ENCODE measurements around the gene CEP350. TPM values are rescaled to one million over a fixed set of nuclear protein-coding genes. Genes with fewer than 3 reads are reported as not detected.

The CEP350 gene
- total RNA-seq, 2 experiments from 2014 or later = 48.6 to 54.2 TPM

DNA sequence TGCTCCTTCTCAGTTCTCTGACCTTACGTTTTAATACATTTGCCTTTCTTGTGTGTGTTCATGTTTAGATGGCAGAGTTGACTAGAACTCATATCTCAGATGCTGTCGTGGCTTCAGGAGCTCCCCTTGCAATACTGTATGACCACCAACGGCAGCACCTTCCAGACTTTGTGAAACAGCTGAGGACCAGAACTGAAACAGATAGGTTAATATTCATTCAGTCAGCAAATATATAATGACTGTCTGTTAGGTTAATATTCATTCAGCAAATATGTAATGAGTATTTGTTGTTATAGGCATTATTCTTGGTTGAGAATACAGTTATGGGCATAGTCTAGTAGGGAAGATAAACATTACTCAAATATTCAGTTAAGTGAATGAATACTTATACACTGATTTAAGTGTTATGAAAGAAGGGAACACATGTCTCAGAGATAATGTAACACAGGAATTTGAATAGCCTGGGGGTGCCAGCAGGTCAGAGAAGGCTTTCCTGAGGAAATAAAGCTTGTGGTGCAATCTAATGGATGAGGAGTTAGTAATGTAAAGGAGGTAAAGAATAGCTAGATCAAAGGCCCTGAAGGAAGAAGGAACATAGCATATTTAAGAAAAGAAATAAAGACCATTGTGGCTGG lies 88.5 kb downstream of the CEP350 start:
- no peak overlapping the region for H3K4me3 ChIP-seq (ENCODE audit: low read depth, low read length, poor library complexity, severe bottlenecking)
- H3K4me2 ChIP-seq (ENCODE audit: low read length) = no peak overlapping the region
- H3K27ac ChIP-seq (ENCODE audit: low read depth, low read length, poor library complexity, severe bottlenecking) = no peak overlapping the region
- ChIA-PET CTCF (ENCODE audit: unreplicated experiment) (no interaction called here), POLR2A (interaction anchor here (0.6 kb wide), 1 partner anchor 13 kb away, joined by 3 read pairs; no protein-coding TSS in a partner anchor)
- no peaks in the 10 kb centered on the region for H3K4me1 ChIP-seq (ENCODE audit: insufficient read depth, low read length, poor library complexity, severe bottlenecking)
- no peak for DNase-seq (ENCODE audit: low spot score)
- intact Hi-C loops (cut with micrococcal nuclease; ENCODE audit: unreplicated experiment) = no loop called here
- H3K36me3 ChIP-seq (ENCODE audit: insufficient read depth, low read length) = peaks cover 72% of the 10 kb centered on the region
- no peak overlapping the region for H2AFZ ChIP-seq (ENCODE audit: low read length)
- H3K9me2 ChIP-seq (ENCODE audit: insufficient read depth, low read length) = no peaks in the 10 kb centered on the region
- no peaks in the 10 kb centered on the region for H3K79me2 ChIP-seq (ENCODE audit: insufficient read depth, low read depth, low read length)
- no peaks in the 10 kb centered on the region for H4K20me1 ChIP-seq (ENCODE audit: insufficient read depth, low read length)
- H3K9me3 ChIP-seq (ENCODE audit: low read length) = no peaks in the 10 kb centered on the region
- BruUV-seq (replicated peaks) = no TSS peak
- TF ChIP-seq, protein P1, sequence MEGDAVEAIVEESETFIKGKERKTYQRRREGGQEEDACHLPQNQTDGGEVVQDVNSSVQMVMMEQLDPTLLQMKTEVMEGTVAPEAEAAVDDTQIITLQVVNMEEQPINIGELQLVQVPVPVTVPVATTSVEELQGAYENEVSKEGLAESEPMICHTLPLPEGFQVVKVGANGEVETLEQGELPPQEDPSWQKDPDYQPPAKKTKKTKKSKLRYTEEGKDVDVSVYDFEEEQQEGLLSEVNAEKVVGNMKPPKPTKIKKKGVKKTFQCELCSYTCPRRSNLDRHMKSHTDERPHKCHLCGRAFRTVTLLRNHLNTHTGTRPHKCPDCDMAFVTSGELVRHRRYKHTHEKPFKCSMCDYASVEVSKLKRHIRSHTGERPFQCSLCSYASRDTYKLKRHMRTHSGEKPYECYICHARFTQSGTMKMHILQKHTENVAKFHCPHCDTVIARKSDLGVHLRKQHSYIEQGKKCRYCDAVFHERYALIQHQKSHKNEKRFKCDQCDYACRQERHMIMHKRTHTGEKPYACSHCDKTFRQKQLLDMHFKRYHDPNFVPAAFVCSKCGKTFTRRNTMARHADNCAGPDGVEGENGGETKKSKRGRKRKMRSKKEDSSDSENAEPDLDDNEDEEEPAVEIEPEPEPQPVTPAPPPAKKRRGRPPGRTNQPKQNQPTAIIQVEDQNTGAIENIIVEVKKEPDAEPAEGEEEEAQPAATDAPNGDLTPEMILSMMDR (conservative IDR thresholded peaks at IDR 0.05; ENCODE audit: low read length) = no peak
- no peak for TF ChIP-seq EZH2phosphoT487 (IDR thresholded peaks at IDR 0.05; ENCODE audit: borderline replicate concordance, low read depth, low read length)

DNA sequence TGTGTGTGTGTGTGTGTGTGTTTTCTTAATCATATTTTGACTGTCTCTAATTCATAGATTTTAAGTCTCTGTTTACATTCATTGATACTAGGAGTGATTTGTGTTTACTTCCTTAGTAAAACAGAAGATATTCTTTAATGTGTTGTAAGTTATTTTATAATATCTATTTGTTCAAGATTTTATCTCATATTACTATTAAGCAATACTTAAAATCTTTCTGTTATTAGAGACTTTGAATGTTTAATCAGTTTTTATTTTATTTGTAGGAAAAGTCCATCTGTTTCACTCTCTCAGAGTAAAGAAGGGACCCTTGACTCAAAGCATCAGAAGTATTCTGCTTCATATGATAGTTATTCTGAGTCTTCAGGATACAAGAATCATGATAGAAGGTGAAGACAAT lies 89.2 kb downstream of the CEP350 start:
- DNase-seq (ENCODE audit: low spot score) = no peak
- BruUV-seq (replicated peaks) = no TSS peak
- Histone ChIP-seq H3K9me3 (ENCODE audit: low read length) (no peaks in the 10 kb centered on the region), H3K4me3 (ENCODE audit: low read depth, low read length, poor library complexity, severe bottlenecking) (no peak overlapping the region), H3K4me2 (ENCODE audit: low read length) (no peak overlapping the region), H3K4me1 (ENCODE audit: insufficient read depth, low read length, poor library complexity, severe bottlenecking) (no peaks in the 10 kb centered on the region), H4K20me1 (ENCODE audit: insufficient read depth, low read length) (no peaks in the 10 kb centered on the region), H3K9me2 (ENCODE audit: insufficient read depth, low read length) (no peaks in the 10 kb centered on the region), H3K79me2 (ENCODE audit: insufficient read depth, low read depth, low read length) (no peaks in the 10 kb centered on the region), H3K36me3 (ENCODE audit: insufficient read depth, low read length) (peaks cover 72% of the 10 kb centered on the region), H2AFZ (ENCODE audit: low read length) (no peak overlapping the region), H3K27ac (ENCODE audit: low read depth, low read length, poor library complexity, severe bottlenecking) (no peak overlapping the region)
- no peak for TF ChIP-seq EZH2phosphoT487 (IDR thresholded peaks at IDR 0.05; ENCODE audit: borderline replicate concordance, low read depth, low read length)
- TF ChIP-seq, protein P1 (conservative IDR thresholded peaks at IDR 0.05; ENCODE audit: low read length) = no peak
- ChIA-PET CTCF (ENCODE audit: unreplicated experiment) (no interaction called here), POLR2A (no interaction called here)
- intact Hi-C loops (cut with micrococcal nuclease; ENCODE audit: unreplicated experiment) = no loop called here

DNA sequence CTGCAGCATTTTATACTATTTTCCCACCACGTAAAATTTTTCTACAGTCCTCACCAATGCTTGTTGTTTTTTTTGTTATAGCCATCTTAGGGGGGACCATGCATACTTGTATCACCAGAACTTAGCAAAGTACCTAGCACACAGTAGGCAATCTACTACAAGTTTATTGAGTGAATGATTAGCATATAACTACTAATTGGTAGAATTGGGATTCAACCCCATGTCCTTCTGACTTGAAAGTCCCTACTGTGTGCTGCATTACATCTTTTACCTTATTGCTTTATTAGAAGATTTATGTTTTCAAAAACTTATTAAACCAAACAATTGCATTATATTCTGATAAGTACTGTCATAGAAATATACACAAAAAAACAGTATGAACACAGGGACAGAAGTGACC lies 92.1 kb downstream of the CEP350 start:
- H3K9me3 ChIP-seq (ENCODE audit: low read length) = no peaks in the 10 kb centered on the region
- BruUV-seq (replicated peaks) = no TSS peak
- H3K27ac ChIP-seq (ENCODE audit: low read depth, low read length, poor library complexity, severe bottlenecking) = no peak overlapping the region
- no peaks in the 10 kb centered on the region for H3K4me1 ChIP-seq (ENCODE audit: insufficient read depth, low read length, poor library complexity, severe bottlenecking)
- ChIA-PET CTCF (ENCODE audit: unreplicated experiment) (no interaction called here), POLR2A (interaction anchor here (1.4 kb wide), 1 partner anchor 67 kb away, joined by 3 read pairs; no protein-coding TSS in a partner anchor)
- H4K20me1 ChIP-seq (ENCODE audit: insufficient read depth, low read length) = no peaks in the 10 kb centered on the region
- DNase-seq (ENCODE audit: low spot score) = no peak
- intact Hi-C loops (cut with micrococcal nuclease; ENCODE audit: unreplicated experiment) = no loop called here
- no peak overlapping the region for H3K4me2 ChIP-seq (ENCODE audit: low read length)
- no peak overlapping the region for H3K4me3 ChIP-seq (ENCODE audit: low read depth, low read length, poor library complexity, severe bottlenecking)
- no peak overlapping the region for H2AFZ ChIP-seq (ENCODE audit: low read length)
- peaks cover 82% of the 10 kb centered on the region for H3K36me3 ChIP-seq (ENCODE audit: insufficient read depth, low read length)
- TF ChIP-seq EZH2phosphoT487 (IDR thresholded peaks at IDR 0.05; ENCODE audit: borderline replicate concordance, low read depth, low read length) = no peak
- TF ChIP-seq, protein P1 (conservative IDR thresholded peaks at IDR 0.05; ENCODE audit: low read length) = no peak
- H3K9me2 ChIP-seq (ENCODE audit: insufficient read depth, low read length) = no peaks in the 10 kb centered on the region
- no peaks in the 10 kb centered on the region for H3K79me2 ChIP-seq (ENCODE audit: insufficient read depth, low read depth, low read length)
